ENCODE data around the gene DPYSL3. TPM values are rescaled to one million over a fixed set of nuclear protein-coding genes. Genes with fewer than 3 reads are reported as not detected.

Gene DPYSL3
- polyA plus RNA-seq, 4 donors: 32.9 to 171 (median 45.5) TPM

DNA sequence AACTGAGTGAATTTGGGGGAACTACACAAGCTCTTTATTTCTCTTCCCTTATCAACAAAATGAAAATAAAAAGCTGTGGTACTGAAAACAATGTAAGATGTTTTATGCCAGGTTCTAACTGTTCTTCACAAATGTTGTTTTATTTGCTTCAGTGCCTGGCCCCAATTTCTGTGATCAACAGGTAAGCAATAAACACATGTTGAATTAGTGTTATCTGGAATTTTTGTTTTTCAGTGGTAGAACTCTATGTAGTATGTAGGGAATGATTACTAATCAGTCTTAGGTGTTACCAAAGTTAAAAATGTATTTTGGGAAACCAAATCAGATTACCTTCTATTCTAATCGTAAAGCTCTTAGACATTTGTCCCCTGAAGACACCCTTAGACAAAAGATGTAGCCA, 7.5 kb upstream of the DPYSL3 start:
- no peak for DNase-seq (ENCODE audit: low read depth in 4 of 4, low spot score in 3 of 4)

DNA sequence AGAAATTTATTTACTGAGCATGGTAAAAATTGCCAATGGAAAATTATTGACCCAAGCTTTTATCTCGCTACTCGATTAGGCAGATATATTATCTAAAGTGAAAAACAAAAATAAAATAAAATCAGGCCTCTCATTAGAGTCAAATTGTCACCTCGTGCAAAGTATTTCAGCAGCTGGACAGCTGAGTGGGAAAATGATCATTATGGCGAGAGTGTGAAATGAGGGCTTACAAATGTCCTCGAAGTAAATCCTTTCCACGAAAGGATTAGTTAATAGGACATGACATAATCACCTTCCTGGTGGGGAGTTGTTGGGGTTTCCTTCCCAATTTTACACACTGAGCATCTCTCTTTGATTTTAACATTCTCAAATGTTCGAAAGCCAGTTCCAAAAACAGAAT, 5.4 kb upstream of the DPYSL3 start:
- DNase-seq (ENCODE audit: low read depth in 4 of 4, low spot score in 3 of 4): no peak

DNA sequence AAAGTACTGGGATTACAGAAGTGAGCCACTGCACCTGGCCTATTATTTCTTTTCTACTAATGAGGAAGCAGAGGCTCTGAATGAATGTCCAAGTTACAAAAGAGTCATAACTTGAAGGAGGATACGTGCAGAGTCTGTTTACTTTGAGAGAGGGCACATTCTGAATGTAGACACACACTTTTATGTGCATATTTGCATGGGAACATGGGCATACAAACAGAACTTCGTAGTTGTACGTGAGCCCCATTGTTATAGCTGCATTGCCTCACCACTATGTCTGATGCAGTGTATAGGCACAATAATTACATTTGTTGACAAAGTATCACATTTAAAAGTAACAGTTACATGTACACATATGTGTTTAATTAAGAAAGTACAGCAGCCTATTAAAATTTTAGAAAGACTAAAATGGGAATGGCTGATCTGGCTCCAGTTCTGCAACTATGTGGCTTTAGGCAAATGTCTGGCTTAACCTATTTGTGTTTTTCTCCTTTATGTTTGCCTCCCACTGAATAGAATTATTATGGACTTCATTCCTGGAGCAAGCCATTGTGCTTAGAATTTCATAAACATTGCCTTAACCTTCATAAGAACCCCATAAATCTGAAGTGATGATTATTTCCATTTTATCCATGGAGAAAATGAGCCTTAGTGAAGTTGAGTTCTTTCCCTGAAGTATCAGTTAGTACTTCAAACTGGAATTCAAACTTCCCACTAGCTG, 3.0 kb upstream of the DPYSL3 start:
- no peak for DNase-seq (ENCODE audit: low read depth in 4 of 4, low spot score in 3 of 4)

DNA sequence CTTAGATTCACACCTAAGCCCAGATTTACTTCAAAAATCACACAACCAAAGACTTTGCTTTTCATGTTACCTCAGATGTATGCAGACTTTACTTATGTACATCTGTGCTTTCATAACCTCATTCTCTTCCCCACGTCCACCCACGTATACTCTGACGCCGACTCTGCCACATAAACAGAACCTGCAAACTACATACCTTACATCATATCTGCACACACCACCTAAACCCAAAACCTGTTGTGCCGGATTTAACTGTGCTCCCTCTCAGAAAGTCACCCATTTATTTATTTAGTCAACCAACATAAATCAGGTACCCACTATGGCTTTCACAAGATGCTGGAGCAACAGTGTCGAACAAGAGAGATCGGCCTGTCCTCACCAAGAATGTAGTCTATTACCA, 1.0 kb upstream of the DPYSL3 start:
- DNase-seq (ENCODE audit: low read depth in 4 of 4, low spot score in 3 of 4): no peak

DNA sequence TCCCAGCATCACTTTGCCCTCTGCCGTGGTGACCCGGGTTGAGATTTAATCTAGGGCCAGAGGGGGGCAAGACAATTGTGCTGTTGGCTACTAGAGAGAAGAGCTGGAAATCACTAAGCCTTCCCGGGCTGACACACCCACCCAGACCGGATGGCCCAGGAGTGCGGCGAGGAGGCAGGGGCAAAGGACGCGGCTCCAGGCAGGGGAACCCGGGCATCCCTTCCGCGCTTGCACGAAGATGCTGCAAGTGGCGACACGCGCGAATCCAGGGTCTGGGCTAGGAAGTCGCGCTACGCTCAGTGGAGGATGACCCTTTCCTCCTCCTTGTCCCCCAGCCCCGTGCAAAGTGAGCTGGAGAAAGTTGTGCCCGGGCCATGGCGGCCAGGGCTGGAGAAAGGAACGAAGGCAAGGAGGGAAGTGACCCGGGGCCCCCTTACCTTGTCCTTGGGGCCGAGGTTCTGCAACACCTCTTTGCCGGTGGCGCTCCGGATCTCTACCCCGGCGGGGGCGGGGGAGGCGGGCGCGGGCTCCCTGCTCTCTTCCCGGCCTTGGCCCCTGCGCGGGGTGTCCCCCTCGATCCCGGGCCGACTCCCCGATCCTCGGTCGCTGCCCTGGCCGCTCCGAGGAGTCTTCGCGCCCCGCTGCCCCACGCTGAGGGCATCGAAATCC, 693 bp downstream of the DPYSL3 start:
- DNase-seq (ENCODE audit: low read depth in 4 of 4, low spot score in 3 of 4): no peak

DNA sequence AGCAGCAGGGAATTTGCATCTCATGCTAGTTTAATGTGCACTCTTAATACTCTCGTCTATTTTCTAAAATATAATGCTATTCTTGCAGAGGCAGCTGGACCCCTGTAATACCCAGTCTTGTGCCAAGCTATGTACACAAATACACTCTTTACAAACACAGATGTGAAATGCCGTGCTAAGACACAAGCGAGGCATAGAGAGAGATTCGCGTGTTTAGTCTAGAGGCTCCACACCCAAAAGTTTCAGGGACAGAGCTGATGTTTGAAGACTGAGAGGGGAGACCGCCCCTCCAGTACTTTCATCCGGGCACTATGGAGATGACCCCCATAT, 1.2 kb downstream of the DPYSL3 start:
- DNase-seq (ENCODE audit: low read depth in 4 of 4, low spot score in 3 of 4): no peak

DNA sequence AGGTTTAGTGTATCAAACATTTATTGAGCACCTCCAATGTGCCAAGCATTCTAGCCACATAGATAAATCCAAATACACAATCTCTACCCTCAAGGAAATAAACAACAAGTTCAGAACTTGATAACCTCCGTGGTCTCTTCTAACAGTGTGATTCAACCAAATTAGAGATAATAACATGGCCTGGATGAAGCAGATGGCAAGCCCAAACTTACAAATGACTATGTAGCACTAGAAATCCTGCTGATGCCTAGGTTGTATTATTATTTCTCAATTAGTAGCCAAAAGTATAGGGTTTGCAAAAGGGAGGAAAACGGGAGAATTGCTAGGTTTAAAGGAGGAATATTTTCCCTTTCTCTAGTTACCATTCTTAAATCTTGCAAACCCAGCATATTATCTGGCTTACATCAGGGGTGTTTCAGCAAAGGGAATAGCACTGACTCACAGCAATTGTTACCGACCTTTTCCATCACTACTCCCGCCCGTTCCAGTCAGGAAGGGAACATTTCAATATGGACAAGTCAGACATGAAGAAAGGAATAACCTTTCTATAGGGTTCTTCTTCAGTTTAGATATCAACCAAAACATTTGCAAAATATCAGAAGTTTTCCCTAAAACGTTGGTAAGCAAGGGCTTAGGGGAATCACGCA, 2.3 kb downstream of the DPYSL3 start:
- DNase-seq (ENCODE audit: low read depth in 4 of 4, low spot score in 3 of 4): no peak

DNA sequence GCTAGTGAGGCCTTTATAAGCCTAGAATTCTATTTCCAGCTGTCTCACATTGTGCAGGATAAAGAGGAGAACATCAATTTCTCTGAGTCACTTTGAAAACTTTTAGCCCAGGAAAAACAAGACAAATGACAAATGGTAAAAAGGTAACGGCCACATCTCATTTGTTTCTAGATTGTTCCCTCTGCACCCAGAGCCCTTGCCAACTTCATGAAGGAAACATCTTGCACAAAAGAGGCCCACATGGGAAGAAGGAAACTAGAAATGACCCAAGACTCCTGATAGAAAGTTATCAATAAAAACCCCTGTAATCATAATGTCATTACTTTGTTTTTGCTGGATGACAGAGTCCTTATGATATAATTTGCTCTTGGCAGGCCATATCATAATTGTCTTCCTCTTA, 5.3 kb downstream of the DPYSL3 start:
- no peak for DNase-seq (ENCODE audit: low read depth in 4 of 4, low spot score in 3 of 4)

DNA sequence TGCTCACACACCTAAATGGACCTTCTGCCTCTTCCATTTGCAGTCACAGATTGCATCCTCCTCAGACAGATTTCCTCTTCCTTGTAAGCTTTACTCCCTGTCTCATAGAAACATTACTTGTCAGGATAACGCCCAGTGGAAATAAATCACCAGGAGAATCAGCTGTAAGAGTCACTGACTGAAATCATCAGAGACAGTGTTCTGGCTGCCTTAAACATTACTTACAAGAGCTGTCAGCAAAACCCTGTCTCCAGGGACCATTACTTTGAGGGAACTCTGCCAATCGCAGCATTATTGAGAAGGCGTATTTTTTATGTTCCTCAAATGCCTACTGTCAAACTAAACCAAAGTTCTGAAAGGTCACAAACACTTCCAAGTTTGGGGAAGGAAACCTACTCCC, 5.9 kb downstream of the DPYSL3 start:
- DNase-seq (ENCODE audit: low read depth in 4 of 4, low spot score in 3 of 4): no peak

DNA sequence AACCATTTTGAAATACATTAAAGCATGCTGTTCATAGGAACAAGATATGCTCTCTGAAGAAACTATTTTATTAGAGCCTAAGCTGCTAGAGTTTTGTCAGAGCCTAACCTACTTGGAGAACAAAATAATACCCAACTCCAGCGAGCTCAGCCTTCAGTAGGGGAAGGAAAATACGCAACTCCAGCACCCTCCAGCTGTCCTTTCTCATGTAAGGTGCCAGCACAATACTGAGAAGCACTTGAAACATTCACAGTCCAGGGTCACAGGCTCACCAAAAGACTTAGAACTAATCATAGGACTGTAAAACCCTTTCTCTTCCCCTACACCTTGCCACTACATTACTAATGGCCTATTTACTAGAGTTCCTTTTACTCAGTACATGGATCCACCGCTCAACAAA, 18.9 kb downstream of the DPYSL3 start:
- DNase-seq (ENCODE audit: low read depth in 4 of 4, low spot score in 3 of 4): no peak

DNA sequence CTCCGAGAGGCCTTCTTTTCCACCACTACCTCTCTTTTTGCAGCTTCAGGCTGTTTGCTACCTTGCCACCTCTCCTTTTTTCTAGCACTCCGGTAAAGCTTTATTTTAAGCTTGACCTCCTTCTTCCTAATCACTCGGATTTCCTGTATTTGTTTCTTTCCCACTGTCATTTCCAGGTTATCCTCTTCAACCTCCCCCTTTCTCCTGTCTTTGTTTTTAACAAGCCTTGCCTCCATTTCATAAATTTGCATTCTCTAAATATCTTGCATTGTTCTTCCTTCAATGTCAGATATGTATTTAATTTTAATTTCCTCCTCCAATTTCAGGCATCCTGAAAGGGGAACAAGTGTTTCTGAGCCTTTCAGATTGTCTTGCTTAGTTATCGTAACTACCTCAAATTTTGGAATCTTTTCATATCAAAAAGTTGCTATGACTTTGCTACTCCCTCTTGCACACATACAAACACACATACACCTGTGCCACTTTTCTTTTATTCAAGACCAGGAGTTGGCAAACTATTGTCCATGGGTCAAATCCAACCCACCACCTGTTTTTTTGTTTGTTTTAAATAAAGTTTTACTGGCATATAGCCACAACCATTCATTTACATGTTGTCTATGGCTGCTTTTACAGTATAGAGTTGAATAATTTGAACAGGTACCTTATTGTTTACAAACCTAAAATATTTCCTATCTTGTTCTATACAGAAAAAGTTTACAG, 22.7 kb downstream of the DPYSL3 start:
- no peak for DNase-seq (ENCODE audit: low read depth in 4 of 4, low spot score in 3 of 4)

DNA sequence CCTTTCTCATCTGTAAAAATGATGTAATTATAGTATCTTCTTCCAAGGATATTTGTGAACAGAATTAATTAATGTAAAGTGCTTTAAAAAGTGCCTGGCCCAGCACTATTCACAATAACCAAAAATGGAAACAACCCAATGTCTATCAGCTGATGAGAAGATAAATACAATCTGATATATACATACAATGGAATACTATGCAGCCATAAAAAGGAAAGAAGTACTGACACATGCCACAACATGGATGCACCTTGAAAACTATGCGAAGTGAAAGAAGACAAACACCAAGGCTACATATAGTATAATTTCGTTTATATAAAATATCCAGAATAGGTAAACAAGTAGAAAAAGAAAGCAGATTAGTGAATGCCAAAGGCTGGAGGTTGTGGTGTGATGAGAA, 24.1 kb downstream of the DPYSL3 start:
- DNase-seq (ENCODE audit: low read depth in 4 of 4, low spot score in 3 of 4): no peak

DNA sequence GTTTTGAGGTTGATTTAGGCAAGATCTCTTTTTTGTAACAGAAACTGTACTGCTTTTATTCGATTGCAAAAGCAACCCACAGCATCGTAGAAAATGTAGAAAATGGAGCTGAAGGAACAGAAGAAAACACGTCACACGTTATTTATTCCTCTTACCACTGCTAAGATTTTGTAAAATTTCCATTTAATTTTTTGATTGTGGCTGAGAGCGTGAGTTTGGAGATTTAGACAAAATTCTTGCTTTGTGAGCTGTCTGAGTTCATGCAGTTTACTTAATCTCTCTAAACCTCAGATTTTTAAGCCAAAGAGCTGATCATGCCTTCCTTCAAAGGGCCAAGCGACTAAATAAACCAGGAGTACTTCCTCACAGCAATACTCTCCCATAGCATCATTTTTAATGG, 24.8 kb downstream of the DPYSL3 start:
- no peak for DNase-seq (ENCODE audit: low read depth in 4 of 4, low spot score in 3 of 4)

DNA sequence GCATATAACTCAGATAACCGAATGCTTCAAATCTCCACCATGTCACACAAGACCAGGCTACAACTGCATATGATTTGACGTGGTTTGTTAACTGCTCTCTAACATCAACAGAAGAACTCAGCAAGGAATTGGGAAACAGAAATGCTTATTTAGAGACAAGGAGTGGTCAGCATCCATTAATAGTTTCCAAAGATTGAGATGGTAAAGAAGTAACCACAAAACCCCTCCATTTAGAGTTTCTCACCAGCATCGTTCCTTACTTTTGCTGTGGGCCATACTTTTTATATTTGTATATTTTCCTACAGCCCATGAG, 25.2 kb downstream of the DPYSL3 start:
- DNase-seq (ENCODE audit: low read depth in 4 of 4, low spot score in 3 of 4): no peak

DNA sequence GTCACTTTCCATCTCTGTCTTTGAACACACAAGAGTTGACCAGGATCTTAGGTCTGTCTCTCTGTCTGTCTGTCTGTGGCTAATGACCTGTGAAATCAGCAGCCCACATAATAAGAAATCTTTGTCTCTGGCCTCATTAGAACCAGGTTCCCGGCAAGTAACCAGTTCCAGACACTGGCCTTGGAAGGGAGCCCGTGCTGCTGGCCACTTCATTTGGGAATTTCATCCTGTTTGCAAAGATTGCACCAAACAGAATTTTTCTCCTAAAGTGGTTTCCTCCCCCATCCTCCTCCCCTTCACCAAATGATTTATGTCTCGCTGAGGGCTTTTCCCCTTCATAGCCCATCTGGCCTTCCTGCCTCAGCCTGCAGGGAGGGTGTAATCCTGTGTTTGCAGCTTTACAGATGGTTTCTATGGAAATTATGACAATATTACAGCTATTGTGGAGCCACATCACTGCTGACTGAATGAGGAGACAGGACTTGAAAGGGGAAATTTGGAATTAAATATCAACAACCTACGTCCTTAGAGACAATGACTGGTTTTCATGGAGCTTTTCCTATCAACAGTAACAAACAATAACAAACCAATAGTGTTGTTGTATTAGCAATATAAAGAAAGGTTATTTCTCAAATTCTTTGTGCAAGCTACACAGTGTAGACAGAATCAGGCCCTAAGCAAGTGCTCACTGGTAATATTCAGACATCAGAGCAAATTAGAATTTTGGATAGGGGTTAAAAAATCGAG, 25.7 kb downstream of the DPYSL3 start:
- peak in 3 of 4 donors; percentile 25 to 66 (median 27) for DNase-seq (ENCODE audit: low read depth in 4 of 4, low spot score in 3 of 4)

DNA sequence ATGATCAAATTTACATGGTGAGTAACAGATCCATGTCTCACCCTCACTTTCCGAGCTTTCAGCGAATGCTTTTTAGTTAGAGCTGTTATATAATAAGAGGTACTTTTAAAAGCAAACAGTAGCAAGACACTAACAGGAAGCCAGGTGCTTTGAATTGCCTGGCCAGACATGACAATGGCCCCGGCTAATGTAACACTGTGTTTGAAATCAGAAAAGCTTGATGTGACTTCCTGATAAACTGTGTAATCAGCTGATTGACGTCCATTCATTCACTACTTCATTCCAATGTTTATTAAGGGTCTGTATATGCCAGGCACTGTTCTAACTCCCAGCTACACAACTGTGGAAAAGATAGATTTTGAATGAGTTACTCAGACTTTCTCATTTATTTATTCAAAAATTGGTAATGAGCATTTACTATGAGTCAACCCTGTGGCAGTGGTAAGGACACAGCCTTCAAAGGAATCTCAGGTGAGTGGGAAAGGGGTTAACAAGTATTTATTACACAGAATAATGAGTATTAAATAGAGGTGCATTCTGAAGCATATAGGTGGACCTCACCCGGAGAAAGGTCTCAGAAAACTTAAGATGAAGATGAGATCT, 26.6 kb downstream of the DPYSL3 start:
- no peak for DNase-seq (ENCODE audit: low read depth in 4 of 4, low spot score in 3 of 4)

DNA sequence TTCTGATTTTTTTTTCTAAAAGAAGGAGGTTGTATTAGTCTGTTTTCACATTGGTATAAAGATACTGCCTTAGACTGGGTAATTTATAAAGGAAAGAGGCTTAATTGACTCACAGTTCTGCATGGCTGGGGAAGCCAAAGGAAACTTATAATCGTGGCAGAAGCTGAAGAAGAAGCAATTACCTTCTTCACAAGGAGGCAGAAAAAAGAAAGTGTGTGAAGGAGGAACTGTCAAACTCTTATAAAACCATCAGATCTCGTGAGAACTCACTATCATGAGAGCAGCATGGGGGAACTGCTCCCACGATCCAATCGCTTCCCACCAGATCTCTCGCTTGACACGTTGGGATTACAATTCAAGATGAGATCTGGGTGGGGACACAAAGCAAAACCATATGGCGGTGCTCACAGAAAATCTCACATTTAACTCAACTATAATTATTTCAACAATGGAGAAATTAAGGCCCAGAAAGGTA, 27.1 kb downstream of the DPYSL3 start:
- DNase-seq (ENCODE audit: low read depth in 4 of 4, low spot score in 3 of 4): no peak

DNA sequence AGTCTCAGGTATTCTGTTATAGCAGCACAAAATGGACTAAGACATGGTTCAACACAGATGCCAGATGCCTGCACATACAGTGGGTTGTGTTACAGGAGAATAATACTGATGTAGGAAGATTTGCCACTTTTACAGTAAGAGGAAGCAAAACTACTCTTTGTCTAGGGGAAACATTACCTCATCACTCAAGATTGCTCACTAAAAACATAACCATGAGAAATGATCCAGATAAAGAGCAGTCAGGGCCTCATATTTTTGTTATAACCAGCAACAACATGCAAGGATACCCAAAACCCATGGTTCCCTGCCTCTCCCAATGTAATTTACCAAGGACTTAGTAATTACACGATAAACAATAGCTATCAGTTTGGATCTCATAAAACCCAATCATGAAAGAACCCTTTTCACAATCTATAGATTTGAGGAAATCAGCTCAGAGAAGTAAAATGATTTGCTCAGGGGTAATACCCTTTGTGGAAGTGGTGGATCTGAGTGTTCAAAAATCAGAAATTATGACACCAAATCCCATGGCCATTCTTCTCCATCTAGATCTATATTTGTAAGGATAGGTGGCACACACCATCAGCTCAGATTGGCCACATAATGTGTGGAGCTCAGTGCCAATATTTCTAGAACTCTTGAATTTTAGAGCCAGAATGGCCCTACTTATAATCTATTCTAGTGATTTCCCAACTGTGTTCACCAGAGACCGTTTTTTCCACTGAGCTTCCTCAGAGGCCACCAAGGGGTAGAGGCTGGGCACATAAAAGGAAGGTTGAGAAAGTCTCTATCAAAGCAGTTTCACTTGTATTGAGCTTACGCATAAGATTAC, 27.8 kb downstream of the DPYSL3 start:
- DNase-seq (ENCODE audit: low read depth in 4 of 4, low spot score in 3 of 4): no peak

DNA sequence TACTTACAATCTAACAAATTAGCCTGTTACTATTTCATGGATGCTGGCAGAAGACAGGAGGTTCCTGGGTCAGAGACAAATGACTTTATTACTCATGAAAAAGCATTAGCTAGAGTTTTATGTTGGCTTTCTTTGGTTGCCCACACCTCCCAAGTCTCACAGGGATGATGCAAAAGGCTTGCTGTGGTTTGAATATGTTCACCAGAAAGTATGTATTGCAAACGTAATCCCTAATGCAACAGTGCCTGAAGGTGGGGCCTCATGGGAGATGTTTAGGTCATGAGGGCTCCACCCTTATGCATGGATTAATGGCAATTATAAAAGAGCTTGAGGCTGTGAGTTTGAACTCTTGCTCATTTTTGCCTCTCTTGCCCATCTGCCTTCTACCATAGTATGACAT, 28.5 kb downstream of the DPYSL3 start:
- no peak for DNase-seq (ENCODE audit: low read depth in 4 of 4, low spot score in 3 of 4)

DNA sequence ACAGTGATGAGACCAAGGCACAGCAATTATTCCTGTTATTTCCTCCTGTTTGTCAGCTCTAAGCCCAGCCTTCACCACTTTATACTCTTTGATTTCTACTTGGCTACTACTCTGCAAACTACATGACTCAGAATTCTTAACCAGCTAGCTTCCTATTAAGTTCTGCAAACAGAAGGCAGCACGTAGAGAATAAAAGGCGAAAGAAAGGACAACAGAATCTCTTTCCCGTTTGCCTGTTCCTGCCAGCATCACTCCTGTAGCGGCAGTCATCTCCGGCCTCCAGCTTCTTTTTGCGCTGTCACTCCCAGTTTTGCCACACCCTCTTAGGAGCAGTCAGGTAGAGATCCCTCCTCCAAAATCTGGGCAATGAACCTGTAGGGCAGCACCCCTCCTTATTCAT, 29.9 kb downstream of the DPYSL3 start:
- no peak for DNase-seq (ENCODE audit: low read depth in 4 of 4, low spot score in 3 of 4)
